ENCODE data around the gene KDM4B.

The KDM4B gene

DNA sequence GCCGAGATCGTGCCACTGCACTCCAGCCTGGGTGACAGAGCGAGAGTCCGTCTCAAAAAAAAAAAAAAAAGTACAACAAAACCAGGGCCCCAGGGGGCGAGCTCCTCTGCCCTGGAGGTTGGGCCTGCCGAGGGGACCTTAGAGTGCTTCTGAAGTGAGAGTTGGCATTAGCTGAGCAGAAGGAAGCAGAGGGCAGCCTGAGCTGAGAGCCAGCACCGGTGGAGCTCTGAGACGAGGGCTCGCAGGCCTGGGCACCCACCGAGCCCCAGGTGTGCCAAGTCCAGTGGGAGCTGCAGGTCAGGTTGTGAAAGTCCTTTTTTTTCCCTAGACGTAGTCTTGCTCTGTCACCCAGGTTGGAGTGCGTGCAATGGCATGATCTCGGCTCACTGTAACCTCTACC lies 46.0 kb downstream of the KDM4B start:
- Histone ChIP-seq H3K4me3 (replicated peaks; ENCODE audit: insufficient read depth, low read length) (no peak overlapping the region), H3K27me3 (ENCODE audit: insufficient read depth, poor library complexity, severe bottlenecking) (no peaks in the 10 kb centered on the region), H3K27ac (replicated peaks) (no peak overlapping the region)
- TF ChIP-seq GABPA (IDR thresholded peaks at IDR 0.05; ENCODE audit: low read depth): no peak
- TF ChIP-seq SPI1 (IDR thresholded peaks at IDR 0.05; ENCODE audit: borderline replicate concordance, low read depth): no peak
- TF ChIP-seq, protein P1, sequence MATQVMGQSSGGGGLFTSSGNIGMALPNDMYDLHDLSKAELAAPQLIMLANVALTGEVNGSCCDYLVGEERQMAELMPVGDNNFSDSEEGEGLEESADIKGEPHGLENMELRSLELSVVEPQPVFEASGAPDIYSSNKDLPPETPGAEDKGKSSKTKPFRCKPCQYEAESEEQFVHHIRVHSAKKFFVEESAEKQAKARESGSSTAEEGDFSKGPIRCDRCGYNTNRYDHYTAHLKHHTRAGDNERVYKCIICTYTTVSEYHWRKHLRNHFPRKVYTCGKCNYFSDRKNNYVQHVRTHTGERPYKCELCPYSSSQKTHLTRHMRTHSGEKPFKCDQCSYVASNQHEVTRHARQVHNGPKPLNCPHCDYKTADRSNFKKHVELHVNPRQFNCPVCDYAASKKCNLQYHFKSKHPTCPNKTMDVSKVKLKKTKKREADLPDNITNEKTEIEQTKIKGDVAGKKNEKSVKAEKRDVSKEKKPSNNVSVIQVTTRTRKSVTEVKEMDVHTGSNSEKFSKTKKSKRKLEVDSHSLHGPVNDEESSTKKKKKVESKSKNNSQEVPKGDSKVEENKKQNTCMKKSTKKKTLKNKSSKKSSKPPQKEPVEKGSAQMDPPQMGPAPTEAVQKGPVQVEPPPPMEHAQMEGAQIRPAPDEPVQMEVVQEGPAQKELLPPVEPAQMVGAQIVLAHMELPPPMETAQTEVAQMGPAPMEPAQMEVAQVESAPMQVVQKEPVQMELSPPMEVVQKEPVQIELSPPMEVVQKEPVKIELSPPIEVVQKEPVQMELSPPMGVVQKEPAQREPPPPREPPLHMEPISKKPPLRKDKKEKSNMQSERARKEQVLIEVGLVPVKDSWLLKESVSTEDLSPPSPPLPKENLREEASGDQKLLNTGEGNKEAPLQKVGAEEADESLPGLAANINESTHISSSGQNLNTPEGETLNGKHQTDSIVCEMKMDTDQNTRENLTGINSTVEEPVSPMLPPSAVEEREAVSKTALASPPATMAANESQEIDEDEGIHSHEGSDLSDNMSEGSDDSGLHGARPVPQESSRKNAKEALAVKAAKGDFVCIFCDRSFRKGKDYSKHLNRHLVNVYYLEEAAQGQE (IDR thresholded peaks at IDR 0.05; ENCODE audit: insufficient replicate concordance, low read depth): no peak
- no peak for TF ChIP-seq POLR2AphosphoS5 (IDR thresholded peaks at IDR 0.05; ENCODE audit: low read depth)
- TF ChIP-seq, protein P2, sequence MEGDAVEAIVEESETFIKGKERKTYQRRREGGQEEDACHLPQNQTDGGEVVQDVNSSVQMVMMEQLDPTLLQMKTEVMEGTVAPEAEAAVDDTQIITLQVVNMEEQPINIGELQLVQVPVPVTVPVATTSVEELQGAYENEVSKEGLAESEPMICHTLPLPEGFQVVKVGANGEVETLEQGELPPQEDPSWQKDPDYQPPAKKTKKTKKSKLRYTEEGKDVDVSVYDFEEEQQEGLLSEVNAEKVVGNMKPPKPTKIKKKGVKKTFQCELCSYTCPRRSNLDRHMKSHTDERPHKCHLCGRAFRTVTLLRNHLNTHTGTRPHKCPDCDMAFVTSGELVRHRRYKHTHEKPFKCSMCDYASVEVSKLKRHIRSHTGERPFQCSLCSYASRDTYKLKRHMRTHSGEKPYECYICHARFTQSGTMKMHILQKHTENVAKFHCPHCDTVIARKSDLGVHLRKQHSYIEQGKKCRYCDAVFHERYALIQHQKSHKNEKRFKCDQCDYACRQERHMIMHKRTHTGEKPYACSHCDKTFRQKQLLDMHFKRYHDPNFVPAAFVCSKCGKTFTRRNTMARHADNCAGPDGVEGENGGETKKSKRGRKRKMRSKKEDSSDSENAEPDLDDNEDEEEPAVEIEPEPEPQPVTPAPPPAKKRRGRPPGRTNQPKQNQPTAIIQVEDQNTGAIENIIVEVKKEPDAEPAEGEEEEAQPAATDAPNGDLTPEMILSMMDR (IDR thresholded peaks at IDR 0.05; ENCODE audit: insufficient read depth, low read length): no peak
- no peak for DNase-seq (ENCODE audit: low read depth in 1 of 2, low spot score in 1 of 2)

DNA sequence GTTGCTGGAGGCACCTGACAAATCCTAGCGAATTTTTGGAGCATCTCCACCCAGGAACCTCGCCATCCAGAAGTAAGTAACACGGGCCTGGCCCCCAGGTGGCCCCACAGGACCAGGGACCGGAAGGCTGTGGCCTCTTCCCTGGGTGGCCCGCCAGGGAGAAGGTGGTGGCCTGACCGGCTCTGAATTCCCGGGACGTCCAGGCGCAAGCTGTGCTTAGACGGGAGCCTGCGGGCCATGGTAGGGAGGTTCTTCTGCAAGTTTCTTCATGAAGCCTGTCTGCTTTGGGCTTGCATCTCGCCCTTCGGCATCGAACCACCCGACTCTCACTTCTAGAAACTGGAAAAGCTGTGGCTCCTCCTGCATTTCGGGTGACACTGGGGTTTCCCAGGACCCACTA lies 47.4 kb downstream of the KDM4B start:
- TF ChIP-seq, protein P2 (IDR thresholded peaks at IDR 0.05; ENCODE audit: insufficient read depth, low read length): no peak
- TF ChIP-seq GABPA (IDR thresholded peaks at IDR 0.05; ENCODE audit: low read depth) (no peak), POLR2AphosphoS5 (IDR thresholded peaks at IDR 0.05; ENCODE audit: low read depth) (no peak), SPI1 (IDR thresholded peaks at IDR 0.05; ENCODE audit: borderline replicate concordance, low read depth) (no peak)
- TF ChIP-seq, protein P1 (IDR thresholded peaks at IDR 0.05; ENCODE audit: insufficient replicate concordance, low read depth): no peak
- Histone ChIP-seq H3K27ac (replicated peaks) (no peak overlapping the region), H3K4me3 (replicated peaks; ENCODE audit: insufficient read depth, low read length) (no peak overlapping the region), H3K27me3 (ENCODE audit: insufficient read depth, poor library complexity, severe bottlenecking) (no peaks in the 10 kb centered on the region)
- no peak for DNase-seq (ENCODE audit: low read depth in 1 of 2, low spot score in 1 of 2)

DNA sequence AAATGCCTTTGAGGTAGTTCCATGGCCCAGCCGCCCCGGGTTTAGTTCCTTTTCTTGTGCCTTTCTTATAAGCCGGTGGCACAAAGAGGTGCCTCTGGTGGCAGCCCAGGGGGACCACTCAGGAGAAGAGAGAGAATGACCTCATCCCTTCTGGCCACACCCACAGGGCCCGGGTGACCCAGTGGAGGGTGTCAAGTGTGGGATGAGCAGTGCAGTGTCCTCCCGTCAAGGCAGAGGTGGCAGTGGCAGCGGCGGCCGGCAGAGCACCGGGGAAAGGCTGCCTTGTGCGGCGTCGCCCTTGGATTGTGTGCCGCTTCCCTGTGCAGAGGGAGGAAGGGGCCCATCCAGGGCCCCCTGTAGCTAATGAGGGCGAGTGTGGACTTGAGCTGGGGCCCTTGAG lies 47.9 kb downstream of the KDM4B start:
- H3K27me3 ChIP-seq (ENCODE audit: insufficient read depth, poor library complexity, severe bottlenecking): no peaks in the 10 kb centered on the region
- TF ChIP-seq GABPA (IDR thresholded peaks at IDR 0.05; ENCODE audit: low read depth) (no peak), POLR2AphosphoS5 (IDR thresholded peaks at IDR 0.05; ENCODE audit: low read depth) (no peak), SPI1 (IDR thresholded peaks at IDR 0.05; ENCODE audit: borderline replicate concordance, low read depth) (no peak)
- TF ChIP-seq, protein P2 (IDR thresholded peaks at IDR 0.05; ENCODE audit: insufficient read depth, low read length): no peak
- TF ChIP-seq, protein P1 (IDR thresholded peaks at IDR 0.05; ENCODE audit: insufficient replicate concordance, low read depth): no peak
- H3K4me3 ChIP-seq (replicated peaks; ENCODE audit: insufficient read depth, low read length): no peak overlapping the region
- H3K27ac ChIP-seq (replicated peaks): no peak overlapping the region
- DNase-seq (ENCODE audit: low read depth in 1 of 2, low spot score in 1 of 2): no peak
